GM12865 (cell line): Measurements from ENCODE around the gene ZC3H10.
"Not testable (repeated sequence)": the region's sequence is repeated elsewhere in the genome, so short reads cannot be mapped to it uniquely, and the experiment has no call there.

Experiments used
- DNase-seq: peaks from one replicate; pipeline ENCODE4 v3.0.0; 2010; ENCODE audit warnings: low read depth
- H3K4me3 ChIP-seq: 2 replicates; pipeline ENCODE4 v1.5.1; 2011; ENCODE audit warnings: mild to moderate bottlenecking, low read depth, low read length, control low read depth
- CTCF ChIP-seq: IDR thresholded peaks from 2 replicates; pipeline ENCODE4 v1.5.1; 2011; ENCODE audit warnings: low read length, control low read depth, low read depth, inconsistent platforms; ENCODE audit not compliant: insufficient read depth; ENCODE audit errors: missing control alignments

Gene ZC3H10

DNA sequence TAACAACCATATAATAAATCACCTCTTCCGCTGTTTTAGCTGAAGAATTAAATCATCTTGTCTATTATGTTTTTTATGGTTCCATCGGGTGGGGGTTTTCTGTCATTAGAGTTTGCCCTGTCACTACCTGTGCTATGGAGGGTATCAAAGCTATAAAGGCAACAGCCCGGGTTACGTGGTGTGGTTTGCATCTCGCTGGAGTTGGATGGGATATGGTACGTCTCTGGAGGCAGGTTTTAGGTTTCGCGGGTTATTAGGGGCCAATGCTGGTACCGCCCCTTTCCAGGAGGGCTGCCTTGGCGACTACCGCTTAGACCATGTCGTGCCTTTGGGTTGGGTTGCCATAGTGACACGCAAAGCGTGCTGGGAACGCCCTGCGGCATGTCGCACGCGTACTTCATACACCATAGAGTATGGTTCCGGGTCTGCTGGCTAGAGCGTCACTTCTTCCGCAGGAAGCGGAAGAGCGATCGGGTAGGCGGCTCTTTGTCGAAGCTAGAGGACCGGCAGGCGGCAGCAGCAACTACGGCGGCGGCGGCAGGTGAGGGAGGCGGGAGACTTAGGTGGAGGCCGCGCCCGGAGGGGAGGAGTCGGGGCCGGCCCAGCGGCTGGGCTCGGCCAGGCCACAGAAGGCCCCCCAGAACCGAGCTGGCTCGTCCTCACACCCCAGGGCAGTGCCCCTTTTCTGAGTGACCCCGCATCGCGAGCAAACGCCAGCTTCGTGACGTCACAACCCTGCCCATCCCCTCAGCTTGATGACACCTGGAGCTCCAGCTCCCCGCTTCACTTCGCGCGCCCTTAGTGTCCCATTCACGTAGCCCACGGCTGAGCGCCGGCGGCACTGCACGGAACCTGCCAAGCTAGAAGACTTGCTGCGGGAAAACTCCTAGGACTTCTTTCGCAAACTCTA, at the start of gene ZC3H10:
Gene ZC3H10 (plus strand): TSS at position 489 of the 910 bp plus-strand sequence. CDS start 2,297 bp downstream, outside the sequence.
- TF ChIP-seq CTCF = peak; percentile 45
- DNase-seq = peak; percentile 100
- H3K4me3 ChIP-seq = peak within 1 kb of the TSS; percentile 98

DNA sequence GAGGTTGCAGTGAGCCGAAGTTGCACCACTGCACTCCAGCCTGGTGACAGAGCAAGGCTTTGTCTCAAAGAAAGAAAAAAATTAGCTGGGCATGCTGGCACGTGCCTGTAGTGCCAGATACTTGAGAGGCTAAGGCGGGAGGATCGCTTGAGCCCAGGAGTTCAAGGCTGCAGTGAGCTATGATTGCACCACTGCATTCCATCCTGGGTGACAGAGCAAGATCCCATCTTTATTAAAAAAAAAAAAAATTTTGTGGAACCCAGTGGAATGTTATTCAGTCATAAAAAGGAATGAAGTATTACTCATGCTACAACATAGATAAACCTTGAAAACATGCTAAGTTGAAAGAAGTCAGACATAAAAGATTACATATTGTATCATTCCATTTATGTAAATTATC, 46.4 kb upstream of the ZC3H10 start:
- DNase-seq = no peak
- TF ChIP-seq CTCF = no peak
- no peak overlapping the region for H3K4me3 ChIP-seq

DNA sequence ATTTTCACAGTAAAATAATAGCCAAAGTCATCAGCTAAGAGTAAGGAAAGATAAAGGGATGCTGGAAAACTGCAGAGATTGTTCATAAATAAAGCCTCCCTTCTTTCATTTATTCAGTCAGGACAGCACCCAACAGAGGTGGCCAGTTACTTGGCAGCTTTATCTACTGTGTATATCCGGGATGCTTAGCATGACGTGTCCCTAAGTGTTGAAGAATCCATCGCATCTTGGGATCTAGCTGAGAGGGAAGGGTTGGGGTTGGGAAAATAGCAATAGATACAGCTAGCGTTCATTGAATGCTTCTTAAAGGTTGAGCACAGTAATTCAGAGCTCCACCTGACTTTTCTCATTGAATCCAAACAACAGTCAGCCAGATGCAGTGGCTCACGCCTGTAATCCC, 43.7 kb upstream of the ZC3H10 start:
- DNase-seq = no peak
- H3K4me3 ChIP-seq = no peak overlapping the region
- no peak for TF ChIP-seq CTCF

DNA sequence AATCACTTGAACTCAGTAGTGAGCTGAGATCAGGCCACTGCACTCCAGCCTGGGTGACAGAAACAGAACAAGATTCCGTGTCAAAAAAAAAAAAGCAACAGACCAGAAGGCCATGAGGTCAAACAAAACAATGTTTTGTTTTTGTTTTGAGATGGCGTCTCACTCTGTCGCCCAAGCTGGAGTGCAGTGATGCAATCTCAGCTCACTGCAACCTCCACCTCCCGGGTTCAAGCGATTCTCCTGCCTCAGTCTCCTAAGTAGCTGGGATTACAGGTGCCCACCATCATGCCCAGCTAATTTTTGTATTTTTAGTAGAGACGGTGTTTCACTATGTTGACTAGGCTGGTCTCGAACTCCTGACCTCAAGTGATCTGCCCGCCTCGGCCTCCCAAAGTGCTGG, 40.1 kb upstream of the ZC3H10 start:
- not testable (repeated sequence) for DNase-seq, H3K4me3 ChIP-seq

DNA sequence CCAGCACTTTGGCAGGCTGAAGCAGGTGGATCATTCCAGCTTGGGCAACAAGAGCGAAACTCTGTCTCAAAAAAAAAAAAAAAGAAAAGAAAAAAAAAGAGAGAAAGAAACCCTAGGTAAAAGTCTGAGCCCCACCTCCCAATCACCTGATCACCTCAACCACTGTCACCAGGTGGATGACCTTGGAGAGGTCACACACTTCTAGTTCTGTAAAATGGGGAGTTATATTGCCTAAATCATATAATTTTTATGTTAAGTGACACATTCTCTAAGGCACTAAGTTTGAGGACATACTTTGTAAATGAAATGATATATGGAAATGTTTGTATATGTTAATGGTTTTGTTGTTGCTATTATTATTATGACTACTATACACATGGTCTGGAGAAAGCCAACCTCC, 39.6 kb upstream of the ZC3H10 start:
- no peak for TF ChIP-seq CTCF
- no peak overlapping the region for H3K4me3 ChIP-seq
- DNase-seq = no peak

GRCh38 chr12:56078931-56079722, 38.9 kb upstream of the ZC3H10 start:
- H3K4me3 ChIP-seq = peak overlapping the region; percentile 47
- TF ChIP-seq CTCF = peak; percentile 56
- DNase-seq = peak; percentile 48
